HG02852 (cell line): ENCODE measurements around the gene ZG16B.

Experiments
- ATAC-seq: cut with Tn5 transposase; IDR thresholded peaks from one replicate; pipeline ENCODE4 v1.9.1; 2021; ENCODE audit warnings: mild to moderate bottlenecking, moderate library complexity; ENCODE audit not compliant: unreplicated experiment

The ZG16B gene

GRCh38 chr16:2842340-2843000 lies 12.4 kb downstream of the ZG16B start:
- ATAC-seq, result no peak

- ATAC-seq, result no peak
Measured at GRCh38 chr16:2843526-2843925, 13.4 kb downstream of the ZG16B start.

- ATAC-seq, result no peak
Measured at GRCh38 chr16:2845116-2845515, 15.0 kb downstream of the ZG16B start.

GRCh38 chr16:2846511-2847310 lies 16.6 kb downstream of the ZG16B start:
- no peak for ATAC-seq

- no peak for ATAC-seq
Measured at GRCh38 chr16:2848933-2849725, 19.0 kb downstream of the ZG16B start.

GRCh38 chr16:2852003-2852730 lies 22.1 kb downstream of the ZG16B start:
- no peak for ATAC-seq

- no peak for ATAC-seq
Measured at GRCh38 chr16:2852731-2853507, 22.8 kb downstream of the ZG16B start.

- no peak for ATAC-seq
Measured at GRCh38 chr16:2853531-2854073, 23.5 kb downstream of the ZG16B start.

- ATAC-seq, result no peak
Measured at GRCh38 chr16:2854700-2855309, 24.7 kb downstream of the ZG16B start.

GRCh38 chr16:2855536-2855935 lies 25.4 kb downstream of the ZG16B start:
- ATAC-seq, result no peak

- ATAC-seq, result no peak
Measured at GRCh38 chr16:2856061-2856670, 26.1 kb downstream of the ZG16B start.

GRCh38 chr16:2856686-2857450 lies 26.8 kb downstream of the ZG16B start:
- ATAC-seq, result no peak

- no peak for ATAC-seq
Measured at GRCh38 chr16:2857451-2858244, 27.5 kb downstream of the ZG16B start, which contains the start of gene PRSS22. Gene PRSS22 (minus strand): TSS chr16:2858170. CDS start chr16:2858104, 66 bp downstream.

GRCh38 chr16:2858245-2859025 lies 28.3 kb downstream of the ZG16B start:
- ATAC-seq, result no peak

GRCh38 chr16:2859686-2860265 lies 29.7 kb downstream of the ZG16B start:
- ATAC-seq, result no peak
